H1 (cell line): ENCODE data around the gene BLOC1S4. TPM values are rescaled to one million over a fixed set of nuclear protein-coding genes. Genes with fewer than 3 reads are reported as not detected.

Experiments
- EGR1 ChIP-seq: IDR thresholded peaks from 2 replicates; pipeline ENCODE4 v1.6.1; 2011; ENCODE audit warnings: low read depth, low read length, borderline replicate concordance
- polyA plus RNA-seq, 7 experiments: library from polyadenylated mRNA; depleted of rRNA in 3 of 7; stranded (reverse) in 5 of 7; unstranded in 2 of 7; fragments of >200 nt in 5 of 7; fragments of 200-250 nt in 2 of 7; gene quantifications; 1 replicate in 5 of 7; 2 replicates in 1 of 7; 4 replicates in 1 of 7; pipeline versions ENCODE4 v1.2.1 to v1.2.3, GENCODE V29; 2011 to 2013; ENCODE audit warnings: missing spikeins in 2 of 7, mixed read lengths in 2 of 7
- total RNA-seq: library from RNA; stranded (reverse); fragmentation: NEBNext Ultra II Directional; extraction: Animal tissue kit (Norgen Biotek cat#: 25700); gene quantifications from 2 replicates; pipeline ENCODE4 v1.2.1, GENCODE V29; 2021
- TF ChIP-seq, protein P1 (sequence below): fragments of 300-600 bp; sonication (generic); IDR thresholded peaks from 2 replicates; pipeline ENCODE4 v1.7.1; 2012; ENCODE audit warnings: low read length, moderate library complexity, mild to moderate bottlenecking, inconsistent platforms; ENCODE audit not compliant: insufficient replicate concordance

BLOC1S4 gene
- total and polyA plus RNA-seq, 2 of the 8 experiments (the other 6 are each of a cell fraction or from before 2014, with no cell fraction given) = 19.1 to 27.8 TPM

DNA sequence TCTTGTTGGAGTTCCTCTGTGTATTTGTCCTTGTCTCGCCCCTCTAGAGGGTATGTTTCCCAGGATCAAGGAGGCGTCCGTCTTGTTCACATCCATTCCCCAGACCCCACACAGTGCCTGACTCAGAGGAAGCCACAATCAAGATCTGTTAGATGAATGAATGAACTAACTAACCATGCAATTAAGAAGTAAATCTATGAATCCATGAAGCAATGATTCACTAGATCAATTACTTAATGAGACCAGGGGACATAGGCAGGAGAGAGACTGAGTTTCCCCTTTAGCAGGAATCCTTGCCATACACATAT lies 11.9 kb downstream of the BLOC1S4 start (continued):
- no peak for TF ChIP-seq EGR1
- TF ChIP-seq, protein P1, sequence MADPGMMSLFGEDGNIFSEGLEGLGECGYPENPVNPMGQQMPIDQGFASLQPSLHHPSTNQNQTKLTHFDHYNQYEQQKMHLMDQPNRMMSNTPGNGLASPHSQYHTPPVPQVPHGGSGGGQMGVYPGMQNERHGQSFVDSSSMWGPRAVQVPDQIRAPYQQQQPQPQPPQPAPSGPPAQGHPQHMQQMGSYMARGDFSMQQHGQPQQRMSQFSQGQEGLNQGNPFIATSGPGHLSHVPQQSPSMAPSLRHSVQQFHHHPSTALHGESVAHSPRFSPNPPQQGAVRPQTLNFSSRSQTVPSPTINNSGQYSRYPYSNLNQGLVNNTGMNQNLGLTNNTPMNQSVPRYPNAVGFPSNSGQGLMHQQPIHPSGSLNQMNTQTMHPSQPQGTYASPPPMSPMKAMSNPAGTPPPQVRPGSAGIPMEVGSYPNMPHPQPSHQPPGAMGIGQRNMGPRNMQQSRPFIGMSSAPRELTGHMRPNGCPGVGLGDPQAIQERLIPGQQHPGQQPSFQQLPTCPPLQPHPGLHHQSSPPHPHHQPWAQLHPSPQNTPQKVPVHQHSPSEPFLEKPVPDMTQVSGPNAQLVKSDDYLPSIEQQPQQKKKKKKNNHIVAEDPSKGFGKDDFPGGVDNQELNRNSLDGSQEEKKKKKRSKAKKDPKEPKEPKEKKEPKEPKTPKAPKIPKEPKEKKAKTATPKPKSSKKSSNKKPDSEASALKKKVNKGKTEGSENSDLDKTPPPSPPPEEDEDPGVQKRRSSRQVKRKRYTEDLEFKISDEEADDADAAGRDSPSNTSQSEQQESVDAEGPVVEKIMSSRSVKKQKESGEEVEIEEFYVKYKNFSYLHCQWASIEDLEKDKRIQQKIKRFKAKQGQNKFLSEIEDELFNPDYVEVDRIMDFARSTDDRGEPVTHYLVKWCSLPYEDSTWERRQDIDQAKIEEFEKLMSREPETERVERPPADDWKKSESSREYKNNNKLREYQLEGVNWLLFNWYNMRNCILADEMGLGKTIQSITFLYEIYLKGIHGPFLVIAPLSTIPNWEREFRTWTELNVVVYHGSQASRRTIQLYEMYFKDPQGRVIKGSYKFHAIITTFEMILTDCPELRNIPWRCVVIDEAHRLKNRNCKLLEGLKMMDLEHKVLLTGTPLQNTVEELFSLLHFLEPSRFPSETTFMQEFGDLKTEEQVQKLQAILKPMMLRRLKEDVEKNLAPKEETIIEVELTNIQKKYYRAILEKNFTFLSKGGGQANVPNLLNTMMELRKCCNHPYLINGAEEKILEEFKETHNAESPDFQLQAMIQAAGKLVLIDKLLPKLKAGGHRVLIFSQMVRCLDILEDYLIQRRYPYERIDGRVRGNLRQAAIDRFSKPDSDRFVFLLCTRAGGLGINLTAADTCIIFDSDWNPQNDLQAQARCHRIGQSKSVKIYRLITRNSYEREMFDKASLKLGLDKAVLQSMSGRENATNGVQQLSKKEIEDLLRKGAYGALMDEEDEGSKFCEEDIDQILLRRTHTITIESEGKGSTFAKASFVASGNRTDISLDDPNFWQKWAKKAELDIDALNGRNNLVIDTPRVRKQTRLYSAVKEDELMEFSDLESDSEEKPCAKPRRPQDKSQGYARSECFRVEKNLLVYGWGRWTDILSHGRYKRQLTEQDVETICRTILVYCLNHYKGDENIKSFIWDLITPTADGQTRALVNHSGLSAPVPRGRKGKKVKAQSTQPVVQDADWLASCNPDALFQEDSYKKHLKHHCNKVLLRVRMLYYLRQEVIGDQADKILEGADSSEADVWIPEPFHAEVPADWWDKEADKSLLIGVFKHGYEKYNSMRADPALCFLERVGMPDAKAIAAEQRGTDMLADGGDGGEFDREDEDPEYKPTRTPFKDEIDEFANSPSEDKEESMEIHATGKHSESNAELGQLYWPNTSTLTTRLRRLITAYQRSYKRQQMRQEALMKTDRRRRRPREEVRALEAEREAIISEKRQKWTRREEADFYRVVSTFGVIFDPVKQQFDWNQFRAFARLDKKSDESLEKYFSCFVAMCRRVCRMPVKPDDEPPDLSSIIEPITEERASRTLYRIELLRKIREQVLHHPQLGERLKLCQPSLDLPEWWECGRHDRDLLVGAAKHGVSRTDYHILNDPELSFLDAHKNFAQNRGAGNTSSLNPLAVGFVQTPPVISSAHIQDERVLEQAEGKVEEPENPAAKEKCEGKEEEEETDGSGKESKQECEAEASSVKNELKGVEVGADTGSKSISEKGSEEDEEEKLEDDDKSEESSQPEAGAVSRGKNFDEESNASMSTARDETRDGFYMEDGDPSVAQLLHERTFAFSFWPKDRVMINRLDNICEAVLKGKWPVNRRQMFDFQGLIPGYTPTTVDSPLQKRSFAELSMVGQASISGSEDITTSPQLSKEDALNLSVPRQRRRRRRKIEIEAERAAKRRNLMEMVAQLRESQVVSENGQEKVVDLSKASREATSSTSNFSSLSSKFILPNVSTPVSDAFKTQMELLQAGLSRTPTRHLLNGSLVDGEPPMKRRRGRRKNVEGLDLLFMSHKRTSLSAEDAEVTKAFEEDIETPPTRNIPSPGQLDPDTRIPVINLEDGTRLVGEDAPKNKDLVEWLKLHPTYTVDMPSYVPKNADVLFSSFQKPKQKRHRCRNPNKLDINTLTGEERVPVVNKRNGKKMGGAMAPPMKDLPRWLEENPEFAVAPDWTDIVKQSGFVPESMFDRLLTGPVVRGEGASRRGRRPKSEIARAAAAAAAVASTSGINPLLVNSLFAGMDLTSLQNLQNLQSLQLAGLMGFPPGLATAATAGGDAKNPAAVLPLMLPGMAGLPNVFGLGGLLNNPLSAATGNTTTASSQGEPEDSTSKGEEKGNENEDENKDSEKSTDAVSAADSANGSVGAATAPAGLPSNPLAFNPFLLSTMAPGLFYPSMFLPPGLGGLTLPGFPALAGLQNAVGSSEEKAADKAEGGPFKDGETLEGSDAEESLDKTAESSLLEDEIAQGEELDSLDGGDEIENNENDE = no peak
